Lower leg skin (tissue), 3 donors: ENCODE measurements around the gene CAB39L.

ENCODE experiments used
- POLR2A ChIP-seq, 2 donors: fragments of 450-650 bp; IDR thresholded peaks; one replicate each; pipeline ENCODE4 v1.6.1; 2016 to 2017; ENCODE audit warnings: antibody characterized with exemption in 2 of 2, mild to moderate bottlenecking in 1 of 2, moderate library complexity in 1 of 2
- TF ChIP-seq, protein P1 (sequence below), 3 donors: fragments of 450-650 bp; IDR thresholded peaks; one replicate each; pipeline ENCODE4 v1.5.1; 2016; ENCODE audit warnings: antibody characterized with exemption in 3 of 3, mild to moderate bottlenecking in 3 of 3, moderate library complexity in 2 of 3

DNA sequence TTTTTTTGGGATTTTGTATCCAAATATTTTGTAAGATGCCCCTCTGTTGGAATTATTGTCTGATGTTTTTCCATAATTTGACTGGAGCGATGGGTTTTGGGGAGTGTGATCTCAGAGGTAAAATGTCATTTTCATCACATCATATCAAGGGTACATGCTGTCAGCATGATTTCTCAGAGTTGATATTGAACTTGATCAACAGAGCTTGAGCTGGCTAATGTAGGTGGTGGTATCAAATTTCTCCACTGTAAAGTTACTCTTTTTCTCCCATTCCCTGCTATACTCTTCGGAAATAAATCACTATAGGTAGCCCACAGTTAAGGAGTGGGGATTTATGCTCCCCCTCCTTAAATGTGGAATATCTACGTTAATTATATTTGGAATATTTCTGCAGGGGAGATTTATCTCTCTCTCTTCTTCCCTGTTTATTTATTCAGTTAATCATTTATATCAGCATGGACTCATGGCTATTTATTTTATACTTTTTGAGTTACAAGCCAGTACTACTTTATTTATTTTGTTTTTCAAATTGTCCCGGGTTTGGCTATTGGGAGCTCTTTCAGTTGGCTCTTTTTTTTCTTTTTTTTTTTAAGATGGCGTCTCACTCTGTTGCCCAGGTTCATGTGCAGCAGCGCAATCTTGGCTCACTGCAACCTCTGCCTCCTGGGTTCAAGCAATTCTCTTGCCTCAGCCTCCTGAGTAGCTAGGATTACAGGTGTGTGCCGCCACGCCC is 9.0 kb upstream of the CAB39L start:
- TF ChIP-seq, protein P1, sequence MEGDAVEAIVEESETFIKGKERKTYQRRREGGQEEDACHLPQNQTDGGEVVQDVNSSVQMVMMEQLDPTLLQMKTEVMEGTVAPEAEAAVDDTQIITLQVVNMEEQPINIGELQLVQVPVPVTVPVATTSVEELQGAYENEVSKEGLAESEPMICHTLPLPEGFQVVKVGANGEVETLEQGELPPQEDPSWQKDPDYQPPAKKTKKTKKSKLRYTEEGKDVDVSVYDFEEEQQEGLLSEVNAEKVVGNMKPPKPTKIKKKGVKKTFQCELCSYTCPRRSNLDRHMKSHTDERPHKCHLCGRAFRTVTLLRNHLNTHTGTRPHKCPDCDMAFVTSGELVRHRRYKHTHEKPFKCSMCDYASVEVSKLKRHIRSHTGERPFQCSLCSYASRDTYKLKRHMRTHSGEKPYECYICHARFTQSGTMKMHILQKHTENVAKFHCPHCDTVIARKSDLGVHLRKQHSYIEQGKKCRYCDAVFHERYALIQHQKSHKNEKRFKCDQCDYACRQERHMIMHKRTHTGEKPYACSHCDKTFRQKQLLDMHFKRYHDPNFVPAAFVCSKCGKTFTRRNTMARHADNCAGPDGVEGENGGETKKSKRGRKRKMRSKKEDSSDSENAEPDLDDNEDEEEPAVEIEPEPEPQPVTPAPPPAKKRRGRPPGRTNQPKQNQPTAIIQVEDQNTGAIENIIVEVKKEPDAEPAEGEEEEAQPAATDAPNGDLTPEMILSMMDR (IDR thresholded peaks at IDR 0.05): no peak
- no peak for TF ChIP-seq POLR2A (IDR thresholded peaks at IDR 0.05)
